Trophoblast cell (in vitro differentiated cells and primary cell): ENCODE results near the gene KIRREL3.

Experiments used
- DNase-seq, 2 donors: peaks; one replicate each; pipeline ENCODE4 v3.0.0-alpha.2; 2016
- H2AFZ ChIP-seq: 2 replicates; pipeline ENCODE4 v1.6.1; 2013; ENCODE audit warnings: low read length, moderate library complexity, mild to moderate bottlenecking; ENCODE audit not compliant: insufficient read depth, poor library complexity
- H2AK5ac ChIP-seq: 2 replicates; pipeline ENCODE4 v1.6.1; 2013; ENCODE audit warnings: mild to moderate bottlenecking, low read length
- H2BK120ac ChIP-seq: 2 replicates; pipeline ENCODE4 v1.6.1; 2013; ENCODE audit warnings: low read length, mild to moderate bottlenecking, moderate library complexity; ENCODE audit not compliant: insufficient read depth, poor library complexity
- H2BK12ac ChIP-seq: 2 replicates; pipeline ENCODE4 v1.6.1; 2013; ENCODE audit warnings: mild to moderate bottlenecking, low read length, moderate library complexity
- H2BK5ac ChIP-seq: 2 replicates; pipeline ENCODE4 v1.6.1; 2013; ENCODE audit warnings: low read length, low read depth, moderate library complexity, mild to moderate bottlenecking; ENCODE audit not compliant: poor library complexity
- H3K14ac ChIP-seq: 2 replicates; pipeline ENCODE4 v1.6.1; 2013; ENCODE audit warnings: mild to moderate bottlenecking, low read length
- H3K18ac ChIP-seq: 2 replicates; pipeline ENCODE4 v1.6.1; 2013; ENCODE audit warnings: mild to moderate bottlenecking, low read length
- H3K23ac ChIP-seq: 2 replicates; pipeline ENCODE4 v1.6.1; 2013; ENCODE audit warnings: low read length
- H3K27ac ChIP-seq: 2 replicates; pipeline ENCODE4 v1.5.1; 2013; ENCODE audit warnings: low read depth, mild to moderate bottlenecking, inconsistent platforms, low read length, moderate library complexity
- H3K27me3 ChIP-seq: 2 replicates; pipeline ENCODE4 v1.6.1; 2013; ENCODE audit warnings: inconsistent platforms, mild to moderate bottlenecking, low read length, moderate library complexity; ENCODE audit not compliant: insufficient read depth
- H3K36me3 ChIP-seq, 2 experiments: 1 replicate in 1 of 2; 2 replicates in 1 of 2; pipeline ENCODE4 v1.6.1; 2013; ENCODE audit warnings: low read length in 2 of 2, mild to moderate bottlenecking in 2 of 2, moderate library complexity in 1 of 2; ENCODE audit not compliant: insufficient read depth in 2 of 2, control insufficient read depth in 1 of 2
- H3K4ac ChIP-seq: 2 replicates; pipeline ENCODE4 v1.6.1; 2013; ENCODE audit warnings: low read depth, mild to moderate bottlenecking, low read length, moderate library complexity
- H3K4me1 ChIP-seq, 2 experiments: 1 replicate in 1 of 2; 2 replicates in 1 of 2; pipeline ENCODE4 v1.6.1; 2013; ENCODE audit warnings: low read length in 2 of 2, mild to moderate bottlenecking in 2 of 2, moderate library complexity in 1 of 2; ENCODE audit not compliant: insufficient read depth in 2 of 2, control insufficient read depth in 1 of 2
- H3K4me2 ChIP-seq: 2 replicates; pipeline ENCODE4 v1.6.1; 2013; ENCODE audit warnings: inconsistent platforms, mild to moderate bottlenecking, low read length, moderate library complexity
- H3K4me3 ChIP-seq: 2 replicates; pipeline ENCODE4 v1.5.1; 2013; ENCODE audit warnings: mild to moderate bottlenecking, low read depth, low read length, inconsistent platforms
- H3K79me1 ChIP-seq: one replicate; pipeline ENCODE4 v1.6.1; 2013; ENCODE audit warnings: low read length
- H3K79me2 ChIP-seq: 2 replicates; pipeline ENCODE4 v1.6.1; 2013; ENCODE audit warnings: low read length, mild to moderate bottlenecking; ENCODE audit not compliant: control insufficient read depth, insufficient read depth, poor library complexity
- H3K9ac ChIP-seq: 2 replicates; pipeline ENCODE4 v1.6.1; 2013; ENCODE audit warnings: mild to moderate bottlenecking, low read length
- H3K9me3 ChIP-seq: 2 replicates; pipeline ENCODE4 v1.6.1; 2013; ENCODE audit warnings: low read depth, mild to moderate bottlenecking, control low read depth, inconsistent platforms, low read length; ENCODE audit not compliant: insufficient read depth
- H4K12ac ChIP-seq: 2 replicates; pipeline ENCODE4 v1.6.1; 2013; ENCODE audit warnings: low read depth, mild to moderate bottlenecking, low read length, moderate library complexity
- H4K8ac ChIP-seq: 2 replicates; pipeline ENCODE4 v1.6.1; 2013; ENCODE audit warnings: low read depth, mild to moderate bottlenecking, low read length, moderate library complexity
- H4K91ac ChIP-seq: one replicate; pipeline ENCODE4 v1.6.1; 2013; ENCODE audit warnings: low read depth, mild to moderate bottlenecking, low read length, moderate library complexity
- WGBS: extraction: QIAGEN DNeasy Blood & Tissue Kit; methylation state at CpG from one replicate; pipeline ENCODE4 v1.1.7; 2013; ENCODE audit warnings: missing lambda C conversion rate; ENCODE audit not compliant: insufficient read length, insufficient coverage; ENCODE audit errors: extremely low coverage; 5-methylcytosine and 5-hydroxymethylcytosine counted together

The KIRREL3 gene

GRCh38 chr11:126413843-126414405, 586.6 kb downstream of the KIRREL3 start:
- Histone ChIP-seq H3K4me3 (no peak overlapping the region), H2BK120ac (no peak overlapping the region), H3K27me3 (no peaks in the 10 kb centered on the region), H3K4ac (no peak overlapping the region), H4K12ac (no peak overlapping the region), H2BK12ac (no peak overlapping the region), H3K9ac (no peak overlapping the region), H3K14ac (no peak overlapping the region), H2AFZ (no peak overlapping the region), H3K36me3 (peaks cover 7% of the 10 kb centered on the region in 2 experiments), H3K4me1 (peaks cover 2 to 3% of the 10 kb centered on the region in 2 experiments), H2BK5ac (no peak overlapping the region), H3K79me1 (no peaks in the 10 kb centered on the region), H3K18ac (no peak overlapping the region), H4K8ac (no peak overlapping the region), H3K9me3 (no peaks in the 10 kb centered on the region), H3K23ac (no peak overlapping the region), H2AK5ac (no peak overlapping the region), H4K91ac (no peak overlapping the region), H3K79me2 (no peaks in the 10 kb centered on the region), H3K4me2 (no peak overlapping the region), H3K27ac (no peak overlapping the region)
- no peak for DNase-seq
- WGBS: no CpG with 5 or more reads among the region's 9 CpGs

- no peak overlapping the region for H3K27ac ChIP-seq
- peaks cover 2 to 3% of the 10 kb centered on the region in 2 experiments for H3K4me1 ChIP-seq
- no peak overlapping the region for H4K8ac ChIP-seq
- no CpG with 5 or more reads among the region's 11 CpGs for WGBS
- H2AK5ac ChIP-seq: no peak overlapping the region
- DNase-seq: no peak
- H3K79me1 ChIP-seq: no peaks in the 10 kb centered on the region
- no peak overlapping the region for H3K14ac ChIP-seq
- no peak overlapping the region for H2BK12ac ChIP-seq
- H2BK5ac ChIP-seq: no peak overlapping the region
- no peak overlapping the region for H2AFZ ChIP-seq
- no peaks in the 10 kb centered on the region for H3K27me3 ChIP-seq
- no peak overlapping the region for H2BK120ac ChIP-seq
- no peak overlapping the region for H3K4ac ChIP-seq
- H3K4me3 ChIP-seq: no peak overlapping the region
- peaks cover 7 to 11% of the 10 kb centered on the region in 2 experiments for H3K36me3 ChIP-seq
- no peak overlapping the region for H4K12ac ChIP-seq
- no peak overlapping the region for H3K18ac ChIP-seq
- H3K9me3 ChIP-seq: no peaks in the 10 kb centered on the region
- H3K79me2 ChIP-seq: no peaks in the 10 kb centered on the region
- H4K91ac ChIP-seq: no peak overlapping the region
- no peak overlapping the region for H3K9ac ChIP-seq
- no peak overlapping the region for H3K23ac ChIP-seq
- no peak overlapping the region for H3K4me2 ChIP-seq
Measured at GRCh38 chr11:126413426-126413825, 587.1 kb downstream of the KIRREL3 start.

DNA sequence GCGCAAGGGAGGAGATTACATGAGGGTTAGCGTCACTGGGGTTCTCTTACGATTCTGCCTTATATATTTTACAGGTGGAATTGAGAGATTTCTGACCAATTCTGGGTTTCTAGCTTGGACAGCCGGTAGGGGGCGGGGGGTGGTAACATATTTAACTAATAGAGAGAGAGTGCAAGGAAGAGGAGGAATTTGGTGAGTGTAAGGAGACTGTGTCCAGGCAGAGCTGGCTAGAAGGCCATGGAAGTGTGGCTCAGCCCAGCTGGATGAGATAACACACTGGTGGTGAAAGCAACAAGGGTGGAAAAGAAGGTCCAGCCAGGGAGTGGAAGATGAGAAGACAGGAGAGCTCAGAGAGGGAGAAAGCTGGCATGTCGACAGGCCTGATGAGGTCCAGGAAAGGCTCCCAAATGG, 588.6 kb downstream of the KIRREL3 start:
- no peak overlapping the region for H3K4me3 ChIP-seq
- no peak overlapping the region for H4K8ac ChIP-seq
- no peak overlapping the region for H3K9ac ChIP-seq
- H3K23ac ChIP-seq: no peak overlapping the region
- peaks cover 15 to 22% of the 10 kb centered on the region in 2 experiments for H3K36me3 ChIP-seq
- no peak overlapping the region for H3K27ac ChIP-seq
- H2AFZ ChIP-seq: no peak overlapping the region
- peaks cover 2 to 3% of the 10 kb centered on the region in 2 experiments for H3K4me1 ChIP-seq
- no peaks in the 10 kb centered on the region for H3K79me2 ChIP-seq
- no CpG with 5 or more reads among the region's 6 CpGs for whole genome bisulfite sequencing
- no peak overlapping the region for H2BK120ac ChIP-seq
- H2AK5ac ChIP-seq: no peak overlapping the region
- H3K4ac ChIP-seq: no peak overlapping the region
- H4K12ac ChIP-seq: no peak overlapping the region
- H3K79me1 ChIP-seq: peaks cover 3% of the 10 kb centered on the region
- no peak overlapping the region for H2BK5ac ChIP-seq
- DNase-seq: no peak
- no peak overlapping the region for H3K4me2 ChIP-seq
- H3K9me3 ChIP-seq: no peaks in the 10 kb centered on the region
- H3K27me3 ChIP-seq: no peaks in the 10 kb centered on the region
- no peak overlapping the region for H3K14ac ChIP-seq
- H3K18ac ChIP-seq: no peak overlapping the region
- no peak overlapping the region for H4K91ac ChIP-seq
- no peak overlapping the region for H2BK12ac ChIP-seq

- Histone ChIP-seq H2AK5ac (no peak overlapping the region), H3K23ac (no peak overlapping the region), H3K27me3 (no peaks in the 10 kb centered on the region), H2AFZ (no peak overlapping the region), H3K4me2 (no peak overlapping the region), H3K4me3 (no peak overlapping the region), H3K4ac (no peak overlapping the region), H3K79me1 (peaks cover 9% of the 10 kb centered on the region), H3K14ac (no peak overlapping the region), H3K36me3 (peaks cover 15 to 22% of the 10 kb centered on the region in 2 experiments), H3K18ac (no peak overlapping the region), H4K8ac (no peak overlapping the region), H3K9me3 (peaks cover 3% of the 10 kb centered on the region), H3K4me1 (peaks cover 11 to 12% of the 10 kb centered on the region in 2 experiments), H2BK12ac (no peak overlapping the region), H3K9ac (no peak overlapping the region), H2BK5ac (no peak overlapping the region), H2BK120ac (no peak overlapping the region), H3K27ac (no peak overlapping the region), H3K79me2 (peaks cover 3% of the 10 kb centered on the region), H4K12ac (no peak overlapping the region), H4K91ac (no peak overlapping the region)
- no CpG with 5 or more reads among the region's 6 CpGs for WGBS
- DNase-seq: no peak
Measured at GRCh38 chr11:126410649-126411048, 589.9 kb downstream of the KIRREL3 start.
